K562 (cell line): Measurements from ENCODE around the gene PRCP. TPM values are rescaled to one million over a fixed set of nuclear protein-coding genes. Genes with fewer than 3 reads are reported as not detected.

Experiments
- CHD4 ChIP-seq: fragments of 200-600 bp; sonication (generic); IDR thresholded peaks from 3 replicates; pipeline ENCODE4 v1.6.1; 2012; ENCODE audit warnings: low read depth, mild to moderate bottlenecking, mixed read lengths, low read length, inconsistent platforms; ENCODE audit not compliant: insufficient read depth, insufficient replicate concordance, poor library complexity, severe bottlenecking
- HMG20B ChIP-seq: fragments of 250-450 bp; sonication (Bioruptor Pico); IDR thresholded peaks from 2 replicates; pipeline ENCODE4 v1.5.0; 2021; ENCODE audit warnings: mild to moderate bottlenecking
- MEIS2 ChIP-seq: fragments of 450-650 bp; IDR thresholded peaks from 2 replicates; pipeline ENCODE4 v1.6.1; 2014; ENCODE audit warnings: mild to moderate bottlenecking; ENCODE audit not compliant: partially characterized antibody
- POLR3G ChIP-seq: IDR thresholded peaks from 2 replicates; pipeline ENCODE4 v1.6.1; 2011; ENCODE audit not compliant: insufficient read length, insufficient replicate concordance; ENCODE audit errors: extremely low read depth
- RAD21 ChIP-seq, 2 experiments: fragments of 250-450 bp in 1 of 2; fragments of 450-650 bp in 1 of 2; sonication (Bioruptor Pico) in 1 of 2; formaldehyde crosslinking in 1 of 2; IDR thresholded peaks in 1 of 2; conservative IDR thresholded peaks in 1 of 2; 2 replicates each; pipeline versions ENCODE4 v1.4.0 to v1.8.0; 2020 to 2022; ENCODE audit warnings: mild to moderate bottlenecking in 2 of 2, moderate library complexity in 1 of 2
- polyA plus RNA-seq, 8 experiments: library from polyadenylated mRNA; depleted of rRNA in 4 of 8; stranded (reverse) in 5 of 8; unstranded in 3 of 8; fragments of >200 nt; fragmentation: Nextera tagmentation in 2 of 8; fragmentation: Illumina TruSeq in 1 of 8; extraction: Ambion mirVana in 2 of 8; extraction: Trizol in 1 of 8; gene quantifications; 2 replicates each; pipeline versions ENCODE4 v1.2.1 to v1.2.3, GENCODE V29; 2011 to 2014; ENCODE audit warnings: inconsistent platforms in 1 of 8, missing spikeins in 1 of 8
- total RNA-seq, 7 experiments: library from RNA; depleted of rRNA in 6 of 7; stranded (reverse); fragments of >200 nt in 6 of 7; fragmentation: Illumina TruSeq in 2 of 7; extraction: Trizol in 2 of 7; gene quantifications; 2 replicates each; pipeline versions ENCODE4 v1.2.1 to v1.2.3, GENCODE V29; 2011 to 2021; ENCODE audit warnings: low replicate concordance in 1 of 7
- TF ChIP-seq, protein P1 (sequence below): sonication (generic); formaldehyde crosslinking; IDR thresholded peaks from 2 replicates; pipeline ENCODE4 v1.8.0; 2023; ENCODE audit warnings: mild to moderate bottlenecking, missing genetic modification reagents
- TF ChIP-seq, protein P2 (sequence below): fragments of 250-450 bp; sonication (Bioruptor Pico); IDR thresholded peaks from 2 replicates; pipeline ENCODE4 v1.4.0; 2020; ENCODE audit warnings: mild to moderate bottlenecking, moderate library complexity
- TF ChIP-seq, protein P3 (sequence below): fragments of 250-450 bp; sonication (Bioruptor Pico); IDR thresholded peaks from 2 replicates; pipeline ENCODE4 v1.8.0; 2022; ENCODE audit warnings: inconsistent platforms
- TF ChIP-seq, protein P4 (sequence below): sonication (generic); formaldehyde crosslinking; IDR thresholded peaks from 2 replicates; pipeline ENCODE4 v1.8.1; 2023; ENCODE audit warnings: missing genetic modification reagents, mild to moderate bottlenecking, borderline replicate concordance
- TF ChIP-seq, protein P5 (sequence below): fragments of 450-650 bp; formaldehyde crosslinking; IDR thresholded peaks from 2 replicates; pipeline ENCODE4 v1.4.0; 2022; ENCODE audit warnings: missing genetic modification characterization
- TF ChIP-seq, protein P6 (sequence below): fragments of 250-450 bp; sonication (Bioruptor Pico); IDR thresholded peaks from 2 replicates; pipeline ENCODE4 v1.8.0; 2022; ENCODE audit warnings: moderate library complexity, mild to moderate bottlenecking, inconsistent platforms

PRCP gene
- total and polyA plus RNA-seq, 9 of the 15 experiments (the other 6 are each of a cell fraction or from before 2014, with no cell fraction given) = 9.5 to 43.1 (median 23.2) TPM

DNA sequence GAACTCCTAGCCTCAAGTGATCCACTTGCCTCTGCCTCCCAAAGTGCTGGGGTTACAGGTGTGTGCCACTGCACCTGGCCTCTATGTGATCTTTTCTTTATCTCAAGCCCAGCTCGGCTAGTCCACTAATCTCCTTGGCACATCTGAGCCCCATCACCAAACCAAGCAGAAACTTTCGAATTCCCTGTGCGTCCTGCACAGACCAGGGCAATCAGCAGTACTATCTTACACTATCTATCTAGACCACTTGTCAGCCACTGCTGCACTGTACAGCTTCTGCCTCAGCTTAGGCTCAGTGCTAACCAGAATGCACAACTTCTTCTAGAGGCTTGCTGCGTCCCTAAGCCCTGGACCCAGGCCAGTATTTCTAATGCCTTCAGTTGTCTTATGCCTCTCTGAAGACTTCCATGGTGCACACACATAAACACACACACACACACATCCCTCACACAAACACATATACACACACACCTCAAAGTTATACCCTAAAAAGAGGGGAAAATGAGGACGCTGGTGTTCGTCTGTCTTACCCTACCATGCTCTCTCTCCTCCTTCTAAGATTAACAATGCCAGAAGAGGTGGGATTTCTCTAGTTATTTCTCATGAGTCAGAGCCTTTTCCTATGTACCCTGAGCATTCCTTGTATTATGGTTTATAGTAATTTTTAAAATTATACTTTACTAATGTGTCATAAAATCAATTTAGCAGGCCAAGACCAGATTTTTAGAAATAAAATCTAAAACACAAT, 107.2 kb downstream of the PRCP start (continued):
- TF ChIP-seq, protein P1, sequence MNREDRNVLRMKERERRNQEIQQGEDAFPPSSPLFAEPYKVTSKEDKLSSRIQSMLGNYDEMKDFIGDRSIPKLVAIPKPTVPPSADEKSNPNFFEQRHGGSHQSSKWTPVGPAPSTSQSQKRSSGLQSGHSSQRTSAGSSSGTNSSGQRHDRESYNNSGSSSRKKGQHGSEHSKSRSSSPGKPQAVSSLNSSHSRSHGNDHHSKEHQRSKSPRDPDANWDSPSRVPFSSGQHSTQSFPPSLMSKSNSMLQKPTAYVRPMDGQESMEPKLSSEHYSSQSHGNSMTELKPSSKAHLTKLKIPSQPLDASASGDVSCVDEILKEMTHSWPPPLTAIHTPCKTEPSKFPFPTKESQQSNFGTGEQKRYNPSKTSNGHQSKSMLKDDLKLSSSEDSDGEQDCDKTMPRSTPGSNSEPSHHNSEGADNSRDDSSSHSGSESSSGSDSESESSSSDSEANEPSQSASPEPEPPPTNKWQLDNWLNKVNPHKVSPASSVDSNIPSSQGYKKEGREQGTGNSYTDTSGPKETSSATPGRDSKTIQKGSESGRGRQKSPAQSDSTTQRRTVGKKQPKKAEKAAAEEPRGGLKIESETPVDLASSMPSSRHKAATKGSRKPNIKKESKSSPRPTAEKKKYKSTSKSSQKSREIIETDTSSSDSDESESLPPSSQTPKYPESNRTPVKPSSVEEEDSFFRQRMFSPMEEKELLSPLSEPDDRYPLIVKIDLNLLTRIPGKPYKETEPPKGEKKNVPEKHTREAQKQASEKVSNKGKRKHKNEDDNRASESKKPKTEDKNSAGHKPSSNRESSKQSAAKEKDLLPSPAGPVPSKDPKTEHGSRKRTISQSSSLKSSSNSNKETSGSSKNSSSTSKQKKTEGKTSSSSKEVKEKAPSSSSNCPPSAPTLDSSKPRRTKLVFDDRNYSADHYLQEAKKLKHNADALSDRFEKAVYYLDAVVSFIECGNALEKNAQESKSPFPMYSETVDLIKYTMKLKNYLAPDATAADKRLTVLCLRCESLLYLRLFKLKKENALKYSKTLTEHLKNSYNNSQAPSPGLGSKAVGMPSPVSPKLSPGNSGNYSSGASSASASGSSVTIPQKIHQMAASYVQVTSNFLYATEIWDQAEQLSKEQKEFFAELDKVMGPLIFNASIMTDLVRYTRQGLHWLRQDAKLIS (CRISPR knock-in tag) = no peak
- no peak for TF ChIP-seq CHD4
- no peak for TF ChIP-seq HMG20B (CRISPR knock-in tag)
- TF ChIP-seq, protein P2, sequence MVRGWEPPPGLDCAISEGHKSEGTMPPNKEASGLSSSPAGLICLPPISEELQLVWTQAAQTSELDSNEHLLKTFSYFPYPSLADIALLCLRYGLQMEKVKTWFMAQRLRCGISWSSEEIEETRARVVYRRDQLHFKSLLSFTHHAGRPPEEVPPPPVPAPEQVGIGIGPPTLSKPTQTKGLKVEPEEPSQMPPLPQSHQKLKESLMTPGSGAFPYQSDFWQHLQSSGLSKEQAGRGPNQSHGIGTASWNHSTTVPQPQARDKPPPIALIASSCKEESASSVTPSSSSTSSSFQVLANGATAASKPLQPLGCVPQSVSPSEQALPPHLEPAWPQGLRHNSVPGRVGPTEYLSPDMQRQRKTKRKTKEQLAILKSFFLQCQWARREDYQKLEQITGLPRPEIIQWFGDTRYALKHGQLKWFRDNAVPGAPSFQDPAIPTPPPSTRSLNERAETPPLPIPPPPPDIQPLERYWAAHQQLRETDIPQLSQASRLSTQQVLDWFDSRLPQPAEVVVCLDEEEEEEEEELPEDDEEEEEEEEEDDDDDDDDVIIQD = no peak
- TF ChIP-seq, protein P3, sequence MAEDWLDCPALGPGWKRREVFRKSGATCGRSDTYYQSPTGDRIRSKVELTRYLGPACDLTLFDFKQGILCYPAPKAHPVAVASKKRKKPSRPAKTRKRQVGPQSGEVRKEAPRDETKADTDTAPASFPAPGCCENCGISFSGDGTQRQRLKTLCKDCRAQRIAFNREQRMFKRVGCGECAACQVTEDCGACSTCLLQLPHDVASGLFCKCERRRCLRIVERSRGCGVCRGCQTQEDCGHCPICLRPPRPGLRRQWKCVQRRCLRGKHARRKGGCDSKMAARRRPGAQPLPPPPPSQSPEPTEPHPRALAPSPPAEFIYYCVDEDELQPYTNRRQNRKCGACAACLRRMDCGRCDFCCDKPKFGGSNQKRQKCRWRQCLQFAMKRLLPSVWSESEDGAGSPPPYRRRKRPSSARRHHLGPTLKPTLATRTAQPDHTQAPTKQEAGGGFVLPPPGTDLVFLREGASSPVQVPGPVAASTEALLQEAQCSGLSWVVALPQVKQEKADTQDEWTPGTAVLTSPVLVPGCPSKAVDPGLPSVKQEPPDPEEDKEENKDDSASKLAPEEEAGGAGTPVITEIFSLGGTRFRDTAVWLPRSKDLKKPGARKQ = no peak
- no peak for TF ChIP-seq RAD21 (CRISPR knock-in tag; conservative IDR thresholded peaks at IDR 0.05 in 1 of 2, IDR thresholded peaks at IDR 0.05 in 1 of 2)
- no peak for TF ChIP-seq POLR3G
- TF ChIP-seq, protein P4, sequence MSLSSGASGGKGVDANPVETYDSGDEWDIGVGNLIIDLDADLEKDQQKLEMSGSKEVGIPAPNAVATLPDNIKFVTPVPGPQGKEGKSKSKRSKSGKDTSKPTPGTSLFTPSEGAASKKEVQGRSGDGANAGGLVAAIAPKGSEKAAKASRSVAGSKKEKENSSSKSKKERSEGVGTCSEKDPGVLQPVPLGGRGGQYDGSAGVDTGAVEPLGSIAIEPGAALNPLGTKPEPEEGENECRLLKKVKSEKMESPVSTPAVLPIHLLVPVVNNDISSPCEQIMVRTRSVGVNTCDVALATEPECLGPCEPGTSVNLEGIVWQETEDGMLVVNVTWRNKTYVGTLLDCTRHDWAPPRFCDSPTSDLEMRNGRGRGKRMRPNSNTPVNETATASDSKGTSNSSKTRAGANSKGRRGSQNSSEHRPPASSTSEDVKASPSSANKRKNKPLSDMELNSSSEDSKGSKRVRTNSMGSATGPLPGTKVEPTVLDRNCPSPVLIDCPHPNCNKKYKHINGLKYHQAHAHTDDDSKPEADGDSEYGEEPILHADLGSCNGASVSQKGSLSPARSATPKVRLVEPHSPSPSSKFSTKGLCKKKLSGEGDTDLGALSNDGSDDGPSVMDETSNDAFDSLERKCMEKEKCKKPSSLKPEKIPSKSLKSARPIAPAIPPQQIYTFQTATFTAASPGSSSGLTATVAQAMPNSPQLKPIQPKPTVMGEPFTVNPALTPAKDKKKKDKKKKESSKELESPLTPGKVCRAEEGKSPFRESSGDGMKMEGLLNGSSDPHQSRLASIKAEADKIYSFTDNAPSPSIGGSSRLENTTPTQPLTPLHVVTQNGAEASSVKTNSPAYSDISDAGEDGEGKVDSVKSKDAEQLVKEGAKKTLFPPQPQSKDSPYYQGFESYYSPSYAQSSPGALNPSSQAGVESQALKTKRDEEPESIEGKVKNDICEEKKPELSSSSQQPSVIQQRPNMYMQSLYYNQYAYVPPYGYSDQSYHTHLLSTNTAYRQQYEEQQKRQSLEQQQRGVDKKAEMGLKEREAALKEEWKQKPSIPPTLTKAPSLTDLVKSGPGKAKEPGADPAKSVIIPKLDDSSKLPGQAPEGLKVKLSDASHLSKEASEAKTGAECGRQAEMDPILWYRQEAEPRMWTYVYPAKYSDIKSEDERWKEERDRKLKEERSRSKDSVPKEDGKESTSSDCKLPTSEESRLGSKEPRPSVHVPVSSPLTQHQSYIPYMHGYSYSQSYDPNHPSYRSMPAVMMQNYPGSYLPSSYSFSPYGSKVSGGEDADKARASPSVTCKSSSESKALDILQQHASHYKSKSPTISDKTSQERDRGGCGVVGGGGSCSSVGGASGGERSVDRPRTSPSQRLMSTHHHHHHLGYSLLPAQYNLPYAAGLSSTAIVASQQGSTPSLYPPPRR (CRISPR knock-in tag) = no peak
- TF ChIP-seq, protein P5, sequence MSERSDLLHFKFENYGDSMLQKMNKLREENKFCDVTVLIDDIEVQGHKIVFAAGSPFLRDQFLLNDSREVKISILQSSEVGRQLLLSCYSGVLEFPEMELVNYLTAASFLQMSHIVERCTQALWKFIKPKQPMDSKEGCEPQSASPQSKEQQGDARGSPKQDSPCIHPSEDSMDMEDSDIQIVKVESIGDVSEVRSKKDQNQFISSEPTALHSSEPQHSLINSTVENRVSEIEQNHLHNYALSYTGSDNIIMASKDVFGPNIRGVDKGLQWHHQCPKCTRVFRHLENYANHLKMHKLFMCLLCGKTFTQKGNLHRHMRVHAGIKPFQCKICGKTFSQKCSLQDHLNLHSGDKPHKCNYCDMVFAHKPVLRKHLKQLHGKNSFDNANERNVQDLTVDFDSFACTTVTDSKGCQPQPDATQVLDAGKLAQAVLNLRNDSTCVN (CRISPR knock-in tag) = no peak
- TF ChIP-seq MEIS2 = peak; percentile 53
- TF ChIP-seq, protein P6, sequence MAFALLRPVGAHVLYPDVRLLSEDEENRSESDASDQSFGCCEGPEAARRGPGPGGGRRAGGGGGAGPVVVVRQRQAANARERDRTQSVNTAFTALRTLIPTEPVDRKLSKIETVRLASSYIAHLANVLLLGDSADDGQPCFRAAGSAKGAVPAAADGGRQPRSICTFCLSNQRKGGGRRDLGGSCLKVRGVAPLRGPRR (CRISPR knock-in tag) = no peak
